Upper lobe of left lung (tissue), 4 donors: ENCODE data around the gene NUP107.

ENCODE experiments used
- CTCF ChIP-seq, 6 experiments: fragments of 450-650 bp in 4 of 6; fragments of 200-600 bp in 2 of 6; sonication (generic) in 2 of 6; IDR thresholded peaks; one replicate each; pipeline ENCODE4 v1.5.1; 2016 to 2019; ENCODE audit warnings: antibody characterized with exemption in 6 of 6
- POLR2A ChIP-seq, 4 donors: fragments of 450-650 bp; IDR thresholded peaks; one replicate each; pipeline ENCODE4 v1.5.1; 2016 to 2017; ENCODE audit warnings: antibody characterized with exemption in 4 of 4, mild to moderate bottlenecking in 2 of 4

GRCh38 chr12:68762691-68763090 lies 75.9 kb downstream of the NUP107 start:
- no peak for TF ChIP-seq CTCF (IDR thresholded peaks at IDR 0.05)
- no peak for TF ChIP-seq POLR2A (IDR thresholded peaks at IDR 0.05)
